Stimulated activated CD8-positive, alpha-beta memory T cell treated with anti-CD3 and anti-CD28 coated beads, Interleukin-15, amount 100 ng/mL, for 48 hours (primary cell): ENCODE measurements around the gene DLG2.
"Not testable (repeated sequence)": the region's sequence is repeated elsewhere in the genome, so short reads cannot be mapped to it uniquely, and the experiment has no call there.

Source experiments
- DNase-seq, 2 donors: peaks; one replicate each; pipeline ENCODE4 v3.0.0-alpha.2; 2020; ENCODE audit warnings: low read depth in 2 of 2

Gene DLG2

DNA sequence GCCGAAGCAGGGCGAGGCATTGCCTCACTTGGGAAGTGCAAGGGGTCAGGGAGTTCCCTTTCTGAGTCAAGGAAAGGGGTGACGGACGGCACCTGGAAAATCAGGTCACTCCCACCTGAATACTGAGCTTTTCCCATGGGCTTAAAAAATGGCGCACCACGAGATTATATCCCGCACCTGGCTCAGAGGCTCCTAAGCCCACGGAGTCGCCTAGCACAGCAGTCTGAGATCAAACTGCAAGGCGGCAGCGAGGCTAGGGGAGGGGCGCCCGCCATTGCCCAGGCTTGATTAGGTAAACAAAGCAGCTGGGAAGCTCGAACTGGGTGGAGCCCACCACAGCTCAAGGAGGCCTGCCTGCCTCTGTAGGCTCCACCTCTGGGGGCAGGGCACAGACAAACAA lies 2039.3 kb downstream of the DLG2 start:
- not testable (repeated sequence) for DNase-seq

DNA sequence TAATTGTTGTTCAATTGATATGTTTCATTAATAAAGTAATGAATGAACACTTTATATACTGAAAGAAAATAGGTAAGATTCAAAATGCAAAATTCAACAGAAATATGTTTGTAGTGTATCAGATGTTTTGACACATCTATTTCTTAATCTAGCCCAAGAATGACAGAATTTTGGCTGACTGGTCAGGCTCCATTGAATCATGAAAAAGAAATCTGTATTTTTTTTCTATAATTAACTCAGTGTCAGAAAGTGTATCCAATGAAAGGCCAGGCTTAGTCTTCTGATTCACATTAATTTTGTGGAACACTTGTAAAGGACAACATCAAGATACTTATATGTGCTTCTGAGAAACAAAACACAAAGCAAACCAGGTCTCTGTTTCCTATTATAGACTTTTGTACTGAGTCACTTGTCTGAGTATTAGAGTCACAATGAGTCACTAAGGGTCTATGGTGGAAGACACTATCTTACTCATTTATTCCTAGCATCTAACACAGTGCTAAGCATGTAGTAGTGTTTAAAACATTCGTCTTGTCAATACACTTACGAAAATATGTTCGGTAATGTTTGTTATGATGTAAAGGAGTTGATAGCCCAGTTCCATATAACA lies 2043.3 kb downstream of the DLG2 start:
- no peak for DNase-seq

DNA sequence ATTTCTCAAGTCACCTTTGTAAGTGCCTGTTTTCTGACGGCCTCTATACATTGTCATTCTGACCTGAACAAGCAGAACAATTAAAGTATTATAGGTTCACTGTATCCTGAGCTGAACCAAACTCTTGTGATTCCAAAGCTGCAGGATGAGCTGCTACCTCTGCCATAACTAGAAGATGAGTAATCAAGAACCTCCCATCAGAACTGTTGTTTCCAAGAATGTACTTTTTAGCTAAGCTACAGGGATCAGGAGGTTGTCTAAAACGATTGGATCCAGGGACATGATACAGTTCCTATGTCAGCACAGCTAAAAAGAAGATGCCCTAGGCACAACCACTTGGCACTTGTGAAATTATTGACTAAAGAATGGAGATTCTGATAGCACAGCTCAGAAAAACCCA lies 2052.6 kb downstream of the DLG2 start:
- no peak for DNase-seq

DNA sequence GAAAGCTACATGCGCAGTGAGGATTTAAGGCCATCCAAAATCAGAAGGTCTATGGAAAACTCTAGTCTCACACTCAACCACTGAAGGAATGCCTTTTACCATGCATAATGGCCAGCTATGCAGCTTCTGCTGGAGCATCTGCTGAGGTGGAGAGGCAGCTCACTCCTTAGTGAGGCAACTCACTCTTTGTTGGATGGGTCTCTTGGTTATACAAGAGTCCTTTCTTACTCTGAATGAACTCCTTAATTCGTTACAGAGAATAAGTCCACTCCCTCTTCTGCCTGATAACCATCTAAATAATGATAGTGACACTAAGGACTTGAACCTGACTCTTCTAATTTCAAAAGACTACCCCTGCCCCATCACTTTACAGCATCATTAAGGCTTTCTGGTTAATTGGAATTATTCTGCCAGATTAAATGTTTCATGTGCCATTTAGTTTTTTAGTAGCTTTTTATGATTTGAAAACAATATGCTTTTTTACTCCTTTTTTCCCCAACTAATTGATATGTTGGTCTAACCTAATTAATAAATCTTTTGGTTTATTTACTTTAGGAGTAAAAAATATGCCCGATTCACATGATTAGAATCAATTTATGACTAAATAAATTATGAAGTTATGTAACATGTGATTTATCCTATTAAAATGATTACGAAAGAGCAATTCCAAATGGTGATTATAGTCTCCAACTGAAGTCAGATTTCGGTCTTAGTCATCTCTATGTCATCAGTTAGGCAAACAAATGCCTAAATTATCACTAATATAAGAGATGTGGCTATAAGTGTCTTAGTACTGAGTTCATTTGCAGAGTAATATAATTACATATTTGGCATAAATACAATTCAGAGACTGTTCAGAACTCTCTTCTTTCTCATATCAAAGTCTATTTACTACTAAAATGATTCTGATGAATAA lies 2054.3 kb downstream of the DLG2 start:
- DNase-seq: no peak

DNA sequence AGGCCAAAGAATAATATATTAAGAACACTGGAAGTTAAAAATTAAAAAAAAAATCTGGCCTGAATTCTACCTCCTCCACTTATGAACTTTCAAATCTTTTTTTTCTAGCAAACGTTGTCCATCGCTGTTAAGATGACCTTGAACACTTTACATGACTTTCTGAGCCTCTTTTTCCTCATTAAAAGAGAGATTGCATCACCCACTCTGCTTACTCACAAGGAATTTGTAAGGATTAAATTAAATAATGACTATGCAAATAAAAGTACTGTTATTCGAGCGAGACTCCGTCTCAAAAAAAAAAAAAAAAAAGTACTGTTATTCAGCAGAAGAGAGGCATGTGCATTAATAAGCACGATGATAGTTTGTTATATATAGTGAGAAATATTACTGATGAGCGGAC lies 2055.8 kb downstream of the DLG2 start:
- DNase-seq: no peak

DNA sequence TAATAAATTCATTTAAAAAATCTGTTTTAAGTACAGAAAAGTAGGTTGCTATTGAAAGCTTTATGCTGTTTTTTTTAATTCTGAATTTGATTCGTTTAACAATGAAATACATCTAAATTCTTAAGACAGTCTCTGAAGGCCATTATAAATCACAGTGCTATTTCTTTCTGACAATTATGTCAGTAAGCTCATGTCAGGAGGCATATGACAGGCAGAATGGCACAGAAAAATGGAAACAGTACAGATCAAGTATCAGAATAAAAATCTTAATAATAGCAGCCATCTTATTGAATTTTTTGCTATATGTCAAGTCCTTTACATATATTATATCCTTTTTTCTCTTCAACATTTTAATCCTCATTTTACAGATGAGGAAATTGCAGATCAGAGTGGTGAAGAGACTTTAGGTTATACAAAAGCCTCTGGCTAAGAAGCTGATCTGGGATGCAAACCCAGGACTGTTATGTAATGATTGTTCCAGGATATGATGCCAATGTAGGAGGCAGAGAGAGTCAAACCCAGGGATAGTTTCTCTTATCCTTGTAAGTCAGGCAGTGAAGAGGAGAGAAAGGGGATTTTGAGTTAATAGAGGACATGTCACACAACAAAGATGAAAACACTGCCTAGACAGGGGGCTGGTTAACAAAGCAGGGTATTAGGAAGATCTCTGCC lies 2057.9 kb downstream of the DLG2 start:
- no peak for DNase-seq

DNA sequence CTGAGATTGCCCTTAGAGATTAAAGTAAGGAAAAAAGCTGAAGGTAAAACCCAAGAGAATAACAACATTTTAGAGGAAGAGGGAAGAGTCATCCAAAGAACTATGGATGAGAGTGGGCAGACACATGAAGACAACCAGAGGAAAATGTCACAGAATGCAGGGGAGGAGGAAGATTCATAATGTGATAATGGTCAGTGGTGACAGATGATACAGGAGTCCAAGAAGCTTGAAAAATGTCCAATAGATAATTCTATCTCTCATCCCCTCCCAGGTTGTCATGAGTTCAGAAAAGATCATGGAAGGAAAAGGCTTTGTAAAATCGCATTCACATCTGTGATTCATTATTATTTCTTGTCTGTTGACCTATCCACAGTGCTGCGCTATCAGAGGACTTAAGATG lies 2058.6 kb downstream of the DLG2 start:
- no peak for DNase-seq

DNA sequence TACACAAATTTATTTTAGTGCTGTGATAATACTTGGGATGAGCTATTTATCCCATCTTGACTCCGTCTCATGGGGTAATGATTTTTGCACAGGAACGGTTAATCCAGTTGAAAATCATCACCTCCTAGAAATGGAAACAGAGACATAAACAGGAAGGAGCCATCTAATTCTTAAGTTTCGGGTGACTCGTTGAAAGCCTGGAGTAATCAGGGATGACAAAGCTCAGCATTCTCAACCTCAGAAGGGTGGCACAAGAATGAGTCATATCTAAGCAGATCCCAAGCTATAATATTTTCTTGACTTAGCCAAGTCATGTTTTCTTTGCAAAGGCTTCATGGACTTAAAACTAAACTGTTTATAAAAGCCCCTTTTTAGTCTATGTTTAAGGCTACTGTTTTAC lies 2060.2 kb downstream of the DLG2 start:
- no peak for DNase-seq

DNA sequence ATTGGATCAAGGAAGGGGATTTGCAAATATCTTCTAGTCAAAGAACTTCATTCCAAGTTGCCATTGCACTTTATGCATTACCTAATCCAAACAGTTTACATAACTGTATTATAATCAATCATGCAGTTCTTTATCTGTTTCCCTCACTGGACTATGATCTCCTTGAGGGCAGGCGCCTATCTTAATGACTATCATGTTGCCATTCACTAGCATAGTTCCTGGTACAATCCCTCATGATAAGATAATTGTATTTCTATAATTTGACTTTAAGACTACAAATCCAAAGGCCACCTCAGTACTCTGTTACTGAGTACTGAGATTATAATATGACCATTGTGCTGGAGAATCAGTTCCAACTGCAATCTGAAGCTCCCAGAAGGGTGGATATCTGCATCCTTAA lies 2062.3 kb downstream of the DLG2 start:
- no peak for DNase-seq

DNA sequence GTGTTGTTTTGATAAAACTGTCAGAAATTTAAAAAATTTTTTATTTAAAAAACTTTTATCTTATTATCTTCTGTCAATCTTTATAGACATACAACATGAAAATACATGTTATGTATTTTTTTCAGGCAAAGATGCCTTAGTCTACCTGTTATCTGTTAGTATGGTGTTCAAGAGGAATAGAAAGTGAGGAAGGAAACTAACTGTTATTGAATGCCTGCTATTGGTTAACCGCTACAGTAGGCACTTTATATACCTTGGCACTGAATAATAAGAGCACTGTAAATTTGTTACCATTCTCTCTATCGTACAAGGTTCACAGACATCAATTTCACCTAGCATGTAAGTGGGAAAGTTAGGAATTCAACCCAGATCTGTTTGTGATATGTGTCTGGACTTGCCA lies 2068.9 kb downstream of the DLG2 start:
- DNase-seq: no peak

DNA sequence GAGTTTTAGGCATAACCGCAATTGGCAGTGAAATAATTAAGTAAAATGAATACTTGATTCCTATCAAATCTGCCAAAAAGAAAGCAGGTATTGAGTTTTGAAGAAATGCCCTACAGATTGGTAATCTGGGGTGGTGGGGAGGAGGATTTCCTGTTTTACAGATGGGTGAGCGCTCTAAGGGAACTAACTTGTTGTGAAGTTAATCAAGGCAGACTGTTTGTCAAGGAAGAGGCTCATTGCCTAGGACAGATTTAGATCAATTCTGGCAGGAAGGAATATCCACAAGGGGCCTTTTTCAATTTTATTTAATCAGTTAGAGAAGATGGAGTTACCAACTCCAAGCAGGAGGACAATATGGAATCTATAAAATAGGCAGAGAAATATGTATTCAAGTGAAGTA lies 2069.5 kb downstream of the DLG2 start:
- DNase-seq: no peak

DNA sequence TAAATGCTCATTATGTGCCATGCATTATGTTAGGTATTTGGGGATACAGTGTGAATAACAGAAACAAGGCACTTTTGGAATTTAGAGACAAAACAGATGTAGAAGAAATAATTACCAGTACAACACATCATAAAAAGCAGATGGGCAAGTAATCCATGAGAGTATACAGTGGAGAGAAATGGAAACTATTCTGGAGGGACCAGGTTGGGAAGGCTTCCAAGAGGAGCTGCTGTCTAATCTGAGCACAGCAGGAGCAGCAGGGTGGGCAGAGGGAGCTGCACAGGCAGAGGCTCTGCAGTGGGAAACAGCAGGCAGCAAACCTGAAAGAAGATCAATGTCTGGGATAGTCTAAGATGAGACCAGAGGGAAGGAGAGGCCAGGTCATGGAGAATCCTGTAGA lies 2072.3 kb downstream of the DLG2 start:
- no peak for DNase-seq

DNA sequence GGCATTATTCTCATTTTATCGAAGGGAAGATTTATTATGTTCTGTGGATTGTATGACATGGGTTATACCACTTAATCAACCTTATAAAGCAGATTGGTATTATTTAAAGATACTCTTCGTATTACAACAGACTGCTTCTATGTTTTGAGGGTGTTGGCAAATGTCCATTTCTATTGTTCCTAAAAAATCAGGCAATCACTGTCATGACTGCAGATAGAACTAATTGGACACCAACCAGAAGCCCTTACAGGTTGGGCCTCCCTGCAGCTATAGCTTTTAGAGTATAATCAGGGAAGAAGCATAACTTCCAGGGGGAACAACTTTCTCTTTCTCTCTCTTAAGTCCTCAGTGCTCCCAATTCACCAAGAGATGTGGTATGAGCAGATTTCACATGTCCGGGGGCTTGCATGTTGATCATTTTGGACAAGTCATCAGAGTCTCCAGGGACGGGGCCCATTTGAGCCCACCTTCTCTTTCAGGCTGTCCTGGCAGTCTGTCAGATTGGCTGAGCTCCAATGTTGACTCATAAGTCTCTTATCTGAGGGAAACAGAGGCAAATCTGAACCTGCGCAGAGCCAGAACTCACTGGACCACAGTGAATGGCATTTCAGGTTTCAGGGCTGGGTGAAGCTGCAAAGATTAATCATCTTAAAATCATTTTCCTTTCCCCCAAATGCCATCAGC lies 2077.0 kb downstream of the DLG2 start:
- DNase-seq: no peak

DNA sequence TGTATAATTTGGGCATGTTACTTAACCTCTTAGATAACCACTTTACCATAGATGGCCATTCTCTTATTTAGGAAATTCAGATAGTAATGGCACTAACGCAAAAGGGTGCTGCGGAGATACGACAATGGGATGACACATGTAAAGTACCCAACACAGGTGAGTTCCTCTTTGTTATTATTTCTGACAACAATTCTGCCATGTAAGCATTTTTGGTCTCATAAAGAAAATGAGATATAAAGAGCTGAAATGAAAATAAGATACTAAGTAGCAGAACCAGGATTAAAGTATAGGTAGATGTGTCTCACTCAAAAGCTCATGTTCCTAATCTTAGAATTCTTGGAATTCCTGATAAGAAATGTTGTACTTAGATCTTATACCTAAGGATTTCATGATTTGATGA lies 2080.8 kb downstream of the DLG2 start:
- DNase-seq: no peak

DNA sequence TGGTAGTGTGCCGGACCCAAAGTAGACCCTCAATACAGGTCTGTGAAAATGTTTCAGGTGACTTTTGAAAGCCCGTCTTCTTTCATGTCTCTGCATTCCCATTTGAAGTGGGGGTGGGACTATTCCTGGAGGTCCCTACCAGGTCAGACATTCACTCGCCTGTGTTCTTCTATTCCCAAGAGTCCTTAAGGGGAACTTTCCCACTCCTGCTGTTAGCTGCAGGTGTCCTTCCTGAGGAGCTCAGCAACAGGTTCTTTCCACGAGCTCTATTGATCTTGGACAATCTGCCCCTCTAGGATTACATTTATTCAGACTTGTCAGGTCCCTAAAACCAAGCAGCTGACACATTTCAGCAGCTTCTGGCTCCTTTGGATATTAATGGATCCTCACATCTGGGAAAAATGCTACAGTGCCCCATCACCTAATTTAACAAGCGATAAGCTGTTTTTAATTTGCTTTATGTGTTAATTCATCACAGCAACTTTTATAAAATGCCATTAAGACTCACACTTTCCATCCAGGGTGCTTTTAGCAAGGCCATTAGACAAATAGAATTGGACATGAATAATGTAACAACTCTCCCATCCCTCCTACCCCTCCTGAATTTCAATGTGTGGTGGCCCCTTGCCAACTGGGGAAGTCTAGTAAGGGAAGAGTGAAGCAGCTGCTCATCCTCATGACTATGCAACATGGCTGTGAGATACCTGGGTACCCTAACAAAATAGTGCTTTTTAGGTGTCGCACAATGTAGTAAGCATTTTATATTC lies 2081.5 kb downstream of the DLG2 start:
- no peak for DNase-seq

DNA sequence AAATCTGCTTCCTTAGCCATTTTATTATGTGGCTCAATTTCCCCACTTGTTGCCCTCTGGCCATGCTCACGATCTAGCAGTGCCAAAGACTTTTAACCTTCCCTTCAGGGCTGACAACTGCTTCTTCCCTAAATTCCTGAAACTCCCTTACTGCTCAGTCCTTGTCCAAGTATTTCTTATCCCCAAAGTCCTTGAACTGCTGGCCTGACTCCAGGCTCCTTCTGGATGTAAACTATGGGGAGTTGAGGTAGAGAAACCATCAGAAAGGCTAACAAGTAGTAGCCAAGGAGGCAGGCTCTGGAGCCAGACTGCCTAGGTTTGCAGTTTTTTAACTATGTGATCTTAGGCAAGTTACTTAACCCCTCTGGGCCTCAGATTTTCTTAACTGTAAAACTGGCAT lies 2082.3 kb downstream of the DLG2 start:
- no peak for DNase-seq

DNA sequence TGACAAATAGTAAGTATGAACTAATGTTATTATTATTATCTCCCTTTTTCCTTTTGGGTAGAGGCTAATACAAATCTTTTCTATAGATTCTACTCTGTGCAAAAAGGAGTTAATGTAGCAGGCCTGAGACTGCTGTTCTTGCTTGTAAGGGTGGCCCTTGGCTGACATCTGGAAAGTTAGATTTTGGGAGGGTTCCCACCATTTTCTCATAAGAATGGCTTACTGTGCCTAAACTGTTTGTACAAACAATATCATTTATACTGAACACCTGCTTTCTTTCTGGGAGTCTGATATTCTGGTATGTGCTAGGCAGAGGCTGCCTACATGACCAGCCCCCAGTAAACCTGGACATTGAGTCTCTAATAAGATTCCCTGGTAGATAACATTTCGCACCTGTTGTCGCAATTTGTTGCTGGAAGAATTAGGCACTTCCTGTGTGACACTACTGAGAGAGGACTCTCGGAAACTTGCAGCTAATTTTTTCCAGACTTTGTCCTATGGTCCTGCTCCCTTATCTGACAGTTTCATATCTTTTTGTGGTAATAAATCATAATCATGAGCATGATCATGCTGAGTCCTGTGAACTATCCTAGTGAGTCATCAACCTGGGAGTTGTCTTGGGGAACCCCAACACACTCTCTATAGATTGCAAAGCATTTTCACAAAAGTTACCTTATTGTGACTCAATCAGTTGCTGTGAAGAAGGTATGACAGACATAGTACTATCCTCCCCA lies 2083.3 kb downstream of the DLG2 start:
- DNase-seq: no peak

DNA sequence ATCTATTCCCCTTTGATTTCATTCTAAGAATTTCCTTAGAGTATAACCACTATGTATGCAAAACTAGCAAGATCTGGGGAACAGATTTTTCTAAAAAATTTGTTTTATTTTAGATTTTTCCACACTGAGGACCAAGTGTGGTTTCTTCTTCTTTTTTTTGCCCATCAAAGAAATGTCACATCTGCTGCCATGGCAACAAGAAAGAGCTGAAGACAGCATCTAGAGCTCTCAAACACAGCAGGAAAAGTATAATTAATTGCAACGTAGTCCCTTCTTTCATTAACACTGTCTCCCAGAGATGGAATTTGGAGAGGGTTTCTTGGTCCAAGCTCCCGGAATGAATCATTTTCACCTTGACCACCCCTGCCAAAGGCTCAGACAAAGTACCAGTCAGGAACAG lies 2084.3 kb downstream of the DLG2 start:
- DNase-seq: no peak

DNA sequence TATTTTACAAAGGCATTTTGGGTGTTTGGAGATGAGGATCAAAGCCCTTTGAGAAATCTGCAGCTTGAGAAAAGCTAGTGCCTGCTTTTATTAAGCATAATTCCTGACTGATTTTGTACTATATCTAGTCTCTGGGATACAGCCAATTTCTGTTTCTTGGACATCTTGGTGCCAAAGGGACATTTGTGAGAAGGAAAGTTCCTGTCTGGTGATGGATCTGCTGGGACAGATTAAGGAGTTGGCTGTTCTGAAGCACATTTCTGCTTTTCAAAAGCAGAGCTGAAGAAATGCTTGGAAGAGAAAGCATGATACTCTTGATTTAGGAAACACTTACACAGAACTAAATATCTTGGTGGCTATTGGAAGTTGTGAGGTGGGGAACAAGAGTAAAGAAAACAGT lies 2086.4 kb downstream of the DLG2 start:
- DNase-seq: no peak

DNA sequence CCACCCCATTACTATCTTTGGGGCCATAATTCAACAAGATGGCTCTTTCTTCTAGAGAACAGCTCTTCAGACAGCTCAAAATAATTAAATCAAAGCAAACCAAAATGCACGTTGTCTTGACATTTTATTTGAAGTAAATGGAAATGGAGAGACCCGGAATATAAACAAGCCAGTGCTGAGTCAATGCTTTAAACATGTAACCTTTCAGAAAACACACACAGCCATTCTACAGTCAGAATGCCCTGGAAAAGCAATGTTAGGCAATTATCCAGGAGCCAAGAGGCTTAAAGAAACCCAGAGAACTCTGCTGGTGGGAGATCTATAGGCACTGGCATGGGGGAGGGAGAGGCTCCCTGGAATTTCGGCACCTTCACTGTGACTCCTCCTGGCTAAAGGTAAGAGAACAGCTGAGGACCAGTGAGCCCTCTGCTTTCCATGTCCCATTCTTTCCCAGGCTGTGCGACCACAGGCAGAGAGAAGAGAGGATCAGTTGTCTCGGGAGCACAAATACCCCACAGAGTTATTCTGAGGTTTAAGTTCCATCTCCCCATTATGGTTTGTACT lies 2086.9 kb downstream of the DLG2 start:
- DNase-seq: no peak

DNA sequence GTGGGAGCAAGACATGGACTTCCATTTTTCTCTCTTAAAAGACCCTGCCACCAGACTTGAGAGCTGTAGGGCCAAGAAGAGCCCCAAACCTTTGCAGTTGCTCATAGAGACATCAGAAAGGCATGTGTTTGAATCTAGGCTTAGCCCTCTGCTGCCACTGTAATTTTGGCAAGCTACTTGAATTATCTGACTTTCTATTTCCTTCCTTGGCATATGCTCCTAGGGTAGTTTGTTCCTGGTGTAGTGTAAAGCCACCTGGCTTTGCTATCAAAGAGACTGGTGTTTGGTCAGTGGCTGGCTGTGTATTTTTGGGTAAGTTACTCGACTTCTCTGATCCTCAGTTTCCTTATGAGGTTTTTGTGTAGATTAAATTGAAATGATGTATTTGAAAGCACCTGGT lies 2088.9 kb downstream of the DLG2 start:
- DNase-seq: no peak
